DOHH2 (cell line): ENCODE measurements around the gene SMAD2.

ENCODE experiments used
- H3F3A ChIP-seq: fragments of 200-600 bp; sonication (generic), shearing (Covaris generic); 2 replicates; pipeline ENCODE4 v1.6.0; 2016; ENCODE audit warnings: antibody characterized with exemption, mild to moderate bottlenecking; ENCODE audit not compliant: control insufficient read depth, insufficient read depth
- H3K27ac ChIP-seq: fragments of 200-600 bp; sonication (generic); 2 replicates; pipeline ENCODE4 v1.5.1; 2014; ENCODE audit warnings: low read depth, mild to moderate bottlenecking, low read length, moderate library complexity
- H3K27me3 ChIP-seq: fragments of 200-600 bp; sonication (generic); 2 replicates; pipeline ENCODE4 v1.6.1; 2014; ENCODE audit warnings: mild to moderate bottlenecking, low read length, mixed read lengths; ENCODE audit not compliant: control insufficient read depth
- H3K36me3 ChIP-seq: fragments of 200-600 bp; sonication (generic); 2 replicates; pipeline ENCODE4 v1.6.1; 2014; ENCODE audit warnings: mild to moderate bottlenecking, low read length, moderate library complexity, mixed read lengths; ENCODE audit not compliant: control insufficient read depth
- H3K4me1 ChIP-seq: fragments of 200-600 bp; sonication (generic); 2 replicates; pipeline ENCODE4 v1.6.1; 2014; ENCODE audit warnings: mild to moderate bottlenecking, low read length, mixed read lengths; ENCODE audit not compliant: control insufficient read depth
- H3K4me2 ChIP-seq: fragments of 200-600 bp; sonication (generic); 2 replicates; pipeline ENCODE4 v1.6.0; 2014; ENCODE audit warnings: mild to moderate bottlenecking, low read length, moderate library complexity
- H3K4me3 ChIP-seq: fragments of 200-600 bp; sonication (generic); 2 replicates; pipeline ENCODE4 v1.5.1; 2014; ENCODE audit warnings: mild to moderate bottlenecking, low read length, mixed read lengths
- H3K79me2 ChIP-seq: fragments of 200-600 bp; sonication (generic); 2 replicates; pipeline ENCODE4 v1.6.1; 2014; ENCODE audit warnings: mild to moderate bottlenecking, low read length, mixed read lengths; ENCODE audit not compliant: control insufficient read depth
- H3K9me2 ChIP-seq: fragments of 200-600 bp; sonication (generic); replicated peaks from 2 replicates; pipeline ENCODE4 v1.6.1; 2014; ENCODE audit warnings: mild to moderate bottlenecking, low read length, mixed read lengths; ENCODE audit not compliant: control insufficient read depth
- H3K9me3 ChIP-seq: fragments of 200-600 bp; sonication (generic); 2 replicates; pipeline ENCODE4 v1.6.1; 2014; ENCODE audit warnings: antibody characterized with exemption, low read length, mixed read lengths; ENCODE audit not compliant: control insufficient read depth, insufficient read depth
- H4K20me1 ChIP-seq: fragments of 200-600 bp; sonication (generic); 2 replicates; pipeline ENCODE4 v1.6.0; 2014; ENCODE audit warnings: low read depth, mild to moderate bottlenecking, antibody characterized with exemption, low read length, moderate library complexity; ENCODE audit not compliant: control insufficient read depth, insufficient read depth
- CTCF ChIP-seq: fragments of 200-600 bp; sonication (generic); IDR thresholded peaks from one replicate; pipeline ENCODE4 v1.5.1; 2014; ENCODE audit warnings: antibody characterized with exemption, mild to moderate bottlenecking, low read depth, low read length; ENCODE audit not compliant: poor library complexity, severe bottlenecking
- EZH2phosphoT487 ChIP-seq: fragments of 200-600 bp; sonication (generic); IDR thresholded peaks from 2 replicates; pipeline ENCODE4 v1.6.1; 2017; ENCODE audit warnings: borderline replicate concordance, mild to moderate bottlenecking, antibody characterized with exemption, low read length, moderate library complexity, mixed read lengths

SMAD2 gene

GRCh38 chr18:47908592-47908991 lies 21.9 kb downstream of the SMAD2 start:
- Histone ChIP-seq H3K4me3 (no peak overlapping the region), H3K79me2 (peaks cover 100% of the 10 kb centered on the region), H3K27ac (no peak overlapping the region), H3K4me1 (peaks cover 15% of the 10 kb centered on the region), H3F3A (no peaks in the 10 kb centered on the region), H3K9me2 (no peaks in the 10 kb centered on the region), H3K9me3 (peaks cover 20% of the 10 kb centered on the region), H3K4me2 (no peak overlapping the region), H3K36me3 (peaks cover 63% of the 10 kb centered on the region), H4K20me1 (no peaks in the 10 kb centered on the region), H3K27me3 (no peaks in the 10 kb centered on the region)
- TF ChIP-seq EZH2phosphoT487 (no peak), CTCF (no peak)

GRCh38 chr18:47906408-47906807 lies 24.1 kb downstream of the SMAD2 start:
- H3K9me3 ChIP-seq: peaks cover 20% of the 10 kb centered on the region
- no peak overlapping the region for H3K4me3 ChIP-seq
- TF ChIP-seq EZH2phosphoT487: no peak
- TF ChIP-seq CTCF: no peak
- H3K79me2 ChIP-seq: peaks cover 100% of the 10 kb centered on the region
- no peak overlapping the region for H3K27ac ChIP-seq
- H3K4me1 ChIP-seq: peaks cover 37% of the 10 kb centered on the region
- H3K9me2 ChIP-seq: no peaks in the 10 kb centered on the region
- no peak overlapping the region for H3K4me2 ChIP-seq
- no peaks in the 10 kb centered on the region for H3K27me3 ChIP-seq
- H3K36me3 ChIP-seq: peaks cover 55% of the 10 kb centered on the region
- H4K20me1 ChIP-seq: 0 out of 2 replicates have a peak, but pooled peaks cover 6% of the 10 kb centered on the region
- peaks cover 6% of the 10 kb centered on the region; the same call in 1 of the 2 replicates for H3F3A ChIP-seq

GRCh38 chr18:47903809-47904208 lies 26.6 kb downstream of the SMAD2 start:
- Histone ChIP-seq H3K4me1 (peaks cover 43% of the 10 kb centered on the region), H3K27me3 (no peaks in the 10 kb centered on the region), H3F3A (peaks cover 6% of the 10 kb centered on the region; the same call in 1 of the 2 replicates), H3K4me2 (no peak overlapping the region), H3K4me3 (no peak overlapping the region), H3K79me2 (peaks cover 100% of the 10 kb centered on the region), H3K9me2 (no peaks in the 10 kb centered on the region), H3K9me3 (peaks cover 20% of the 10 kb centered on the region), H3K27ac (no peak overlapping the region), H4K20me1 (0 out of 2 replicates have a peak, but pooled peaks cover 9% of the 10 kb centered on the region), H3K36me3 (peaks cover 35% of the 10 kb centered on the region)
- TF ChIP-seq EZH2phosphoT487: no peak
- TF ChIP-seq CTCF: no peak
